Endothelial cell of umbilical vein (primary cell): Measurements from ENCODE around the gene VAV3. TPM values are rescaled to one million over a fixed set of nuclear protein-coding genes. Genes with fewer than 3 reads are reported as not detected.
"Not testable (repeated sequence)": the region's sequence is repeated elsewhere in the genome, so short reads cannot be mapped to it uniquely, and the experiment has no call there.

ENCODE experiments used
- BruUV-seq: library from RNA; stranded (reverse); fragments of 400-500 nt; replicated peaks from 2 replicates; lab custom pipeline; 2021; lab: Mats Ljungman, UMichigan
- CTCF ChIA-PET: fragments of 300-600, 350-600 bp; sonication (Branson Sonifier 250); formaldehyde crosslinking; loops from one replicate; lab custom pipeline; 2021; ENCODE audit warnings: antibody characterized with exemption, inconsistent platforms; lab: Charles Lee
- POLR2A ChIA-PET: fragments of 300-600, 350-600 bp; sonication (Branson Sonifier 250); formaldehyde crosslinking; loops from one replicate; lab custom pipeline; 2021; ENCODE audit warnings: antibody characterized with exemption, inconsistent platforms; lab: Charles Lee
- DNase-seq: peaks from one replicate; pipeline ENCODE4 v3.0.0-alpha.2; 2011; ENCODE audit warnings: low read depth, low spot score
- FAIRE-seq: peaks from 2 replicates; lab custom pipeline; 2011; peaks lifted over from hg19 to GRCh38; lab: Jason Lieb, UNC
- H2AFZ ChIP-seq: 2 replicates; pipeline ENCODE4 v1.6.0; 2012; ENCODE audit warnings: low read depth, low read length, control low read depth, inconsistent platforms
- H3K27ac ChIP-seq: 2 replicates; pipeline ENCODE4 v1.5.1; 2011; ENCODE audit warnings: low read depth, mild to moderate bottlenecking, control low read depth, low read length, moderate library complexity; ENCODE audit not compliant: insufficient read depth
- H3K27me3 ChIP-seq, 2 experiments: 2 replicates each; pipeline versions ENCODE4 v1.6.0 to v1.6.1; 2011; ENCODE audit warnings: low read length in 2 of 2, mixed read lengths in 1 of 2; ENCODE audit not compliant: control insufficient read depth in 2 of 2, insufficient read depth in 2 of 2
- H3K36me3 ChIP-seq, 2 experiments: 2 replicates in 1 of 2; 3 replicates in 1 of 2; pipeline ENCODE4 v1.5.1; 2011; ENCODE audit warnings: low read length in 2 of 2, mild to moderate bottlenecking in 1 of 2, moderate library complexity in 1 of 2; ENCODE audit not compliant: control insufficient read depth in 2 of 2, insufficient read depth in 2 of 2; ENCODE audit errors: extremely low read depth in 1 of 2
- H3K4me1 ChIP-seq: 3 replicates; pipeline ENCODE4 v1.5.1; 2011; ENCODE audit warnings: mild to moderate bottlenecking, low read length; ENCODE audit not compliant: control insufficient read depth, insufficient read depth; ENCODE audit errors: extremely low read depth
- H3K4me2 ChIP-seq: 2 replicates; pipeline ENCODE4 v1.6.1; 2011; ENCODE audit warnings: low read length, control low read depth, mixed read lengths; ENCODE audit not compliant: insufficient read depth
- H3K4me3 ChIP-seq, 3 experiments: fragments of 200-600 bp in 1 of 3; sonication (generic), shearing (Covaris generic) in 1 of 3; replicated peaks in 1 of 3; 2 replicates each; pipeline ENCODE4 v1.5.1; 2011 to 2016; ENCODE audit warnings: control low read depth in 3 of 3, low read length in 3 of 3, mild to moderate bottlenecking in 2 of 3, inconsistent platforms in 1 of 3, low read depth in 1 of 3, moderate library complexity in 1 of 3; ENCODE audit not compliant: insufficient read depth in 1 of 3
- H3K79me2 ChIP-seq: 2 replicates; pipeline ENCODE4 v1.6.0; 2012; ENCODE audit warnings: low read length, inconsistent platforms; ENCODE audit not compliant: control insufficient read depth, insufficient read depth
- H3K9ac ChIP-seq: replicated peaks from 2 replicates; pipeline ENCODE3; 2011; ENCODE audit warnings: low read length, control low read depth; ENCODE audit not compliant: insufficient read depth; ENCODE audit errors: extremely low read depth
- H3K9me1 ChIP-seq: replicated peaks from 3 replicates; pipeline ENCODE4 v1.6.0; 2011; ENCODE audit warnings: mild to moderate bottlenecking, low read length; ENCODE audit not compliant: control insufficient read depth, insufficient read depth; ENCODE audit errors: extremely low read depth
- H3K9me3 ChIP-seq: replicated peaks from 2 replicates; pipeline ENCODE4 v1.5.1; 2012; ENCODE audit warnings: low read length, inconsistent platforms; ENCODE audit not compliant: control insufficient read depth, insufficient read depth
- H4K20me1 ChIP-seq: replicated peaks from 2 replicates; pipeline ENCODE3; 2011; ENCODE audit warnings: mild to moderate bottlenecking, low read length; ENCODE audit not compliant: control insufficient read depth, insufficient read depth; ENCODE audit errors: extremely low read depth
- EZH2 ChIP-seq: IDR thresholded peaks from 2 replicates; pipeline ENCODE4 v1.6.1; 2012; ENCODE audit warnings: borderline replicate concordance, low read depth, mild to moderate bottlenecking, moderate library complexity, low read length, inconsistent platforms; ENCODE audit not compliant: severe bottlenecking
- FOS ChIP-seq: IDR thresholded peaks from 2 replicates; pipeline ENCODE4 v1.6.1; 2011; ENCODE audit warnings: mild to moderate bottlenecking, low read length, moderate library complexity, borderline replicate concordance; ENCODE audit not compliant: insufficient read depth
- MYC ChIP-seq: IDR thresholded peaks from one replicate; pipeline ENCODE4 v1.6.1; 2011; ENCODE audit warnings: mild to moderate bottlenecking, low read depth, low read length
- POLR2A ChIP-seq: IDR thresholded peaks from 2 replicates; pipeline ENCODE4 v1.6.1; 2012; ENCODE audit warnings: low read depth, mild to moderate bottlenecking, control low read depth, low read length
- dilution Hi-C: fragments of 300-500 bp; cut with MboI; formaldehyde crosslinking; loops from one replicate; pipeline ENCODE4 v1.15.0; 2019; ENCODE audit warnings: low sequenced_read_pairs; ENCODE audit not compliant: extremely low pct_ligation_motif_present
- intact Hi-C: fragments of 100-400 bp; cut with micrococcal nuclease; formaldehyde crosslinking; loops from one replicate; pipeline ENCODE4 v1.10.0; 2022
- polyA plus RNA-seq, 4 experiments: library from polyadenylated mRNA; depleted of rRNA in 3 of 4; stranded (reverse) in 3 of 4; unstranded in 1 of 4; fragments of >200 nt; gene quantifications; 2 replicates each; pipeline versions ENCODE4 v1.2.1 to v1.2.3, GENCODE V29; 2011 to 2012; ENCODE audit warnings: missing spikeins in 1 of 4
- total RNA-seq: library from RNA; stranded (reverse); gene quantifications from 2 replicates; pipeline ENCODE4 v1.2.3, GENCODE V29; 2021
- TF ChIP-seq, protein P1 (sequence below): IDR thresholded peaks from 2 replicates; pipeline ENCODE4 v1.6.1; 2011; ENCODE audit not compliant: insufficient read depth, insufficient read length
- TF ChIP-seq, protein P2 (sequence below), 2 donors: IDR thresholded peaks; 1 replicate in 1 of 2; 2 replicates in 1 of 2; pipeline ENCODE4 v1.5.1; 2011; ENCODE audit warnings: low read length in 2 of 2, mild to moderate bottlenecking in 2 of 2, moderate library complexity in 2 of 2, control low read depth in 1 of 2, inconsistent platforms in 1 of 2, low read depth in 1 of 2; ENCODE audit not compliant: insufficient read depth in 1 of 2; ENCODE audit errors: extremely low read depth in 1 of 2

VAV3 gene
- total and polyA plus RNA-seq, 2 donors (not counting 3 experiments of a cell fraction or from before 2014, with no cell fraction given): 0.18 to 1.5 TPM

DNA sequence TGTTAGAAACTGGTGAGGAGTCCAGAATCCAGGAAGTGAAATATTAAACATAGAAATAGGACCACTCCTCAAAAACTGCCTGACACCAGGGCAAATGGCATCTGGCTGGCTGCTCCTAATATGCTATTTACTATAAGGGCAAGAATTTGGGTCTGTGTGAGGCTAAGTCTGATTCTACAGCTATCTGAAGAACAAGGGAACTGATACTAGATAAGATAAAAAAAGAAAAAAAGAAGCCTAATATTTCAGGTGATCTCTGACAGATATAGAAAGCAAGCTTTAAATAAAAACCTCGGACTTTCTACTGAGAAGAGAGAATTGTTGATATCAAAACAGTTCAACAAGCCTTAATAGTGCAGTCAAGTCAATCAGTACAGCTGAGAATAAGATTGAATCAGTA, 42.1 kb upstream of the VAV3 start:
- H3K9me3 ChIP-seq: no peaks in the 10 kb centered on the region
- intact Hi-C loops: no loop called here
- dilution Hi-C loops: no loop called here
- H3K9me1 ChIP-seq: no peaks in the 10 kb centered on the region
- ChIA-PET POLR2A (no interaction called here), CTCF (interaction anchor here (1.0 to 1.8 kb wide), 3 partner anchors 10 to 225 kb away, joined by 3 to 5 read pairs (median 4); no protein-coding TSS in a partner anchor)
- no peak overlapping the region for H3K4me3 ChIP-seq
- no peak for FAIRE-seq
- H3K36me3 ChIP-seq: no peaks in the 10 kb centered on the region
- no peak overlapping the region for H3K27ac ChIP-seq
- TF ChIP-seq EZH2 (no peak), POLR2A (no peak), MYC (no peak), FOS (no peak)
- TF ChIP-seq, protein P1, sequence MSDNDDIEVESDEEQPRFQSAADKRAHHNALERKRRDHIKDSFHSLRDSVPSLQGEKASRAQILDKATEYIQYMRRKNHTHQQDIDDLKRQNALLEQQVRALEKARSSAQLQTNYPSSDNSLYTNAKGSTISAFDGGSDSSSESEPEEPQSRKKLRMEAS: no peak
- TF ChIP-seq, protein P2, sequence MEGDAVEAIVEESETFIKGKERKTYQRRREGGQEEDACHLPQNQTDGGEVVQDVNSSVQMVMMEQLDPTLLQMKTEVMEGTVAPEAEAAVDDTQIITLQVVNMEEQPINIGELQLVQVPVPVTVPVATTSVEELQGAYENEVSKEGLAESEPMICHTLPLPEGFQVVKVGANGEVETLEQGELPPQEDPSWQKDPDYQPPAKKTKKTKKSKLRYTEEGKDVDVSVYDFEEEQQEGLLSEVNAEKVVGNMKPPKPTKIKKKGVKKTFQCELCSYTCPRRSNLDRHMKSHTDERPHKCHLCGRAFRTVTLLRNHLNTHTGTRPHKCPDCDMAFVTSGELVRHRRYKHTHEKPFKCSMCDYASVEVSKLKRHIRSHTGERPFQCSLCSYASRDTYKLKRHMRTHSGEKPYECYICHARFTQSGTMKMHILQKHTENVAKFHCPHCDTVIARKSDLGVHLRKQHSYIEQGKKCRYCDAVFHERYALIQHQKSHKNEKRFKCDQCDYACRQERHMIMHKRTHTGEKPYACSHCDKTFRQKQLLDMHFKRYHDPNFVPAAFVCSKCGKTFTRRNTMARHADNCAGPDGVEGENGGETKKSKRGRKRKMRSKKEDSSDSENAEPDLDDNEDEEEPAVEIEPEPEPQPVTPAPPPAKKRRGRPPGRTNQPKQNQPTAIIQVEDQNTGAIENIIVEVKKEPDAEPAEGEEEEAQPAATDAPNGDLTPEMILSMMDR (IDR thresholded peaks at IDR 0.05; ENCODE audit: extremely low read depth in 1 of 2, insufficient read depth in 1 of 2, low read depth in 1 of 2, low read length in 2 of 2): no peak
- H3K9ac ChIP-seq: no peak overlapping the region
- H2AFZ ChIP-seq: no peak overlapping the region
- no peaks in the 10 kb centered on the region for H3K79me2 ChIP-seq
- no peaks in the 10 kb centered on the region for H3K27me3 ChIP-seq
- BruUV-seq: no TSS peak
- H3K4me2 ChIP-seq: no peak overlapping the region
- no peak for DNase-seq
- no peaks in the 10 kb centered on the region for H3K4me1 ChIP-seq
- H4K20me1 ChIP-seq: no peaks in the 10 kb centered on the region

DNA sequence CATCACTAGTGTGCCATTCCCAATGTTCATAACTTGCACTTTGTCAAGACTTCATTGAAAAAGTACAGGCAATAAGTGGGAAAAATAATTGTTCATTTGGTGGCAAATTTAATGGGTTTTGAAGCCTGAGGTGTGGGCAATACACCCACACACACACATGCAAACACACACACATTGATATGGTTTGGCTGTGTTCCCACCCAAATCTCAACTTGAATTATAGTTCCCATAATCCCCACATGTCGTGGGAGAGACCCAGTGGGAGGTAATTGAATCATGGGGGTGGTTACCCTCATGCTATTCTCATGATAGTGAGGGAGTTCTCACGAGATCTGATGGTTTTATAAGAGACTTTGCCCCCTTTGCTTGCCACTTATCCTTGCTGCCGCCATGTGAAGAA, 39.9 kb upstream of the VAV3 start:
- POLR2A ChIA-PET, H3K9me3 ChIP-seq, H3K27me3 ChIP-seq, CTCF ChIA-PET, H3K36me3 ChIP-seq, H3K4me1 ChIP-seq, H3K9me1 ChIP-seq, H3K4me3 ChIP-seq, H4K20me1 ChIP-seq, H2AFZ ChIP-seq, H3K9ac ChIP-seq, FAIRE-seq, H3K4me2 ChIP-seq, intact Hi-C loops, H3K79me2 ChIP-seq, BruUV-seq, H3K27ac ChIP-seq, dilution Hi-C loops, DNase-seq: not testable (repeated sequence)
